Measurements from ENCODE around the gene EIF2B2. TPM values are rescaled to one million over a fixed set of nuclear protein-coding genes. Genes with fewer than 3 reads are reported as not detected.

The EIF2B2 gene
- total and polyA plus RNA-seq, 9 of the 15 experiments (the other 6 are each of a cell fraction or from before 2014, with no cell fraction given), result 10.6 to 94.1 (median 38.9) TPM

DNA sequence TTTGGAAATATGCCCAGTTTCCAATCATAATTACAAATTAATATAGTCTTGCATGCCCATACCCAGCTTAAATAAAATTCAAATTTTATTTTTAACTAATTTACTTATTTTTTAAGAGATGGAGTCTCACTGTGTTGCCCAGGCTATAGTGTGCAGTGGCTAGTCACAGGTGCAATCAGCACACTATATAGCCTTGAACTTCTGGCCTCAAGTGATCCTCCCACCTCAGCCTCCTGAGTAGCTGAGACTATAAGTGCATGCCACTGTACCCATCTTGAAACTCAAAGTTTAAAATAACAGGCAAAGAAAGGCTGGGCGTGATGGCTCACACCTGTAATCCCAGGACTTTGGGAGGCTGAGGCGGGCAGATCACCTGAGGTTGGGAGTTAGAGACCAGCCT lies 38.2 kb downstream of the EIF2B2 start:
- Histone ChIP-seq H2AFZ (ENCODE audit: low read depth, low read length) (no peak overlapping the region), H3K79me2 (ENCODE audit: control insufficient read depth, insufficient read depth, low read length) (peaks cover 11% of the 10 kb centered on the region; the same call in 1 of the 3 replicates), H3K4me2 (ENCODE audit: insufficient read depth, low read length) (no peak overlapping the region), H3K36me3 (ENCODE audit: control insufficient read depth, insufficient read depth, low read length) (peaks cover 25% of the 10 kb centered on the region; the same call in 2 of the 3 replicates), H3K4me1 (replicated peaks in 1 of 2; ENCODE audit: control insufficient read depth in 2 of 2, insufficient read depth in 2 of 2, low read length in 2 of 2) (peaks cover 0 to 19% of the 10 kb centered on the region in 2 experiments; a peak in 2 of 5 replicates), H4K20me1 (replicated peaks; ENCODE audit: control insufficient read depth, insufficient read depth, low read length) (no peaks in the 10 kb centered on the region), H3K4me3 (no peak overlapping the region), H3K27me3 (ENCODE audit: control insufficient read depth in 2 of 2, insufficient read depth in 2 of 2, low read length in 2 of 2) (no peaks in the 10 kb centered on the region), H3K9me3 (replicated peaks; ENCODE audit: control insufficient read depth, insufficient read depth, low read depth, low read length) (no peaks in the 10 kb centered on the region), H3K9me1 (ENCODE audit: control insufficient read depth, insufficient read depth, low read length) (no peaks in the 10 kb centered on the region), H3K9ac (ENCODE audit: insufficient read depth in 1 of 2, low read depth in 2 of 2, low read length in 2 of 2) (no peak overlapping the region), H3K27ac (ENCODE audit: extremely low read depth, low read depth, low read length) (no peak overlapping the region)
- DNase-seq (ENCODE audit: extremely low read depth in 1 of 4, low spot score in 3 of 4) (no peak), FAIRE-seq (no peak), ATAC-seq (no peak)
- CTCF ChIA-PET (ENCODE audit: low intra/inter-chr PET ratio), result no interaction called here
- intact Hi-C loops (cut with micrococcal nuclease) (no loop called here), in situ Hi-C loops (cut with MboI) (no loop called here)
- POLR2A ChIA-PET, result no interaction called here
- BruUV-seq (replicated peaks), result no TSS peak
- WGBS (ENCODE audit: insufficient coverage, low coverage, missing lambda C conversion rate), result 88% methylated on average over 2 of the region's 2 CpGs
- TF ChIP-seq ZNF140 (CRISPR knock-in tag; IDR thresholded peaks at IDR 0.05) (no peak), ZNF518B (CRISPR knock-in tag; IDR thresholded peaks at IDR 0.05) (no peak), MYC (IDR thresholded peaks at IDR 0.05; ENCODE audit: low read depth, low read length) (no peak), MYC (CRISPR knock-in tag; IDR thresholded peaks at IDR 0.05; ENCODE audit: borderline replicate concordance, low read depth) (no peak), FOXA3 (CRISPR knock-in tag; conservative IDR thresholded peaks at IDR 0.05 in 1 of 2, IDR thresholded peaks at IDR 0.05 in 1 of 2) (no peak), WHSC1 (IDR thresholded peaks at IDR 0.05; ENCODE audit: low read length) (no peak), CBFA2T2 (conservative IDR thresholded peaks at IDR 0.05) (no peak), FOXJ2 (tag; IDR thresholded peaks at IDR 0.05) (no peak), ZNF780A (CRISPR knock-in tag; IDR thresholded peaks at IDR 0.05) (no peak), TRIM28 (IDR thresholded peaks at IDR 0.05) (no peak), MYBL2 (IDR thresholded peaks at IDR 0.05; ENCODE audit: low read depth) (no peak), MYBL2 (CRISPR knock-in tag; IDR thresholded peaks at IDR 0.05; ENCODE audit: borderline replicate concordance) (no peak), ZBTB9 (CRISPR knock-in tag; IDR thresholded peaks at IDR 0.05) (no peak), HIVEP1 (CRISPR knock-in tag; IDR thresholded peaks at IDR 0.05) (no peak), HLTF (IDR thresholded peaks at IDR 0.05) (no peak)
- TF ChIP-seq, protein P1, sequence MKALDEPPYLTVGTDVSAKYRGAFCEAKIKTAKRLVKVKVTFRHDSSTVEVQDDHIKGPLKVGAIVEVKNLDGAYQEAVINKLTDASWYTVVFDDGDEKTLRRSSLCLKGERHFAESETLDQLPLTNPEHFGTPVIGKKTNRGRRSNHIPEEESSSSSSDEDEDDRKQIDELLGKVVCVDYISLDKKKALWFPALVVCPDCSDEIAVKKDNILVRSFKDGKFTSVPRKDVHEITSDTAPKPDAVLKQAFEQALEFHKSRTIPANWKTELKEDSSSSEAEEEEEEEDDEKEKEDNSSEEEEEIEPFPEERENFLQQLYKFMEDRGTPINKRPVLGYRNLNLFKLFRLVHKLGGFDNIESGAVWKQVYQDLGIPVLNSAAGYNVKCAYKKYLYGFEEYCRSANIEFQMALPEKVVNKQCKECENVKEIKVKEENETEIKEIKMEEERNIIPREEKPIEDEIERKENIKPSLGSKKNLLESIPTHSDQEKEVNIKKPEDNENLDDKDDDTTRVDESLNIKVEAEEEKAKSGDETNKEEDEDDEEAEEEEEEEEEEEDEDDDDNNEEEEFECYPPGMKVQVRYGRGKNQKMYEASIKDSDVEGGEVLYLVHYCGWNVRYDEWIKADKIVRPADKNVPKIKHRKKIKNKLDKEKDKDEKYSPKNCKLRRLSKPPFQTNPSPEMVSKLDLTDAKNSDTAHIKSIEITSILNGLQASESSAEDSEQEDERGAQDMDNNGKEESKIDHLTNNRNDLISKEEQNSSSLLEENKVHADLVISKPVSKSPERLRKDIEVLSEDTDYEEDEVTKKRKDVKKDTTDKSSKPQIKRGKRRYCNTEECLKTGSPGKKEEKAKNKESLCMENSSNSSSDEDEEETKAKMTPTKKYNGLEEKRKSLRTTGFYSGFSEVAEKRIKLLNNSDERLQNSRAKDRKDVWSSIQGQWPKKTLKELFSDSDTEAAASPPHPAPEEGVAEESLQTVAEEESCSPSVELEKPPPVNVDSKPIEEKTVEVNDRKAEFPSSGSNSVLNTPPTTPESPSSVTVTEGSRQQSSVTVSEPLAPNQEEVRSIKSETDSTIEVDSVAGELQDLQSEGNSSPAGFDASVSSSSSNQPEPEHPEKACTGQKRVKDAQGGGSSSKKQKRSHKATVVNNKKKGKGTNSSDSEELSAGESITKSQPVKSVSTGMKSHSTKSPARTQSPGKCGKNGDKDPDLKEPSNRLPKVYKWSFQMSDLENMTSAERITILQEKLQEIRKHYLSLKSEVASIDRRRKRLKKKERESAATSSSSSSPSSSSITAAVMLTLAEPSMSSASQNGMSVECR (CRISPR knock-in tag; IDR thresholded peaks at IDR 0.05), result no peak
